ENCODE data around the gene GPC6.

Gene GPC6

DNA sequence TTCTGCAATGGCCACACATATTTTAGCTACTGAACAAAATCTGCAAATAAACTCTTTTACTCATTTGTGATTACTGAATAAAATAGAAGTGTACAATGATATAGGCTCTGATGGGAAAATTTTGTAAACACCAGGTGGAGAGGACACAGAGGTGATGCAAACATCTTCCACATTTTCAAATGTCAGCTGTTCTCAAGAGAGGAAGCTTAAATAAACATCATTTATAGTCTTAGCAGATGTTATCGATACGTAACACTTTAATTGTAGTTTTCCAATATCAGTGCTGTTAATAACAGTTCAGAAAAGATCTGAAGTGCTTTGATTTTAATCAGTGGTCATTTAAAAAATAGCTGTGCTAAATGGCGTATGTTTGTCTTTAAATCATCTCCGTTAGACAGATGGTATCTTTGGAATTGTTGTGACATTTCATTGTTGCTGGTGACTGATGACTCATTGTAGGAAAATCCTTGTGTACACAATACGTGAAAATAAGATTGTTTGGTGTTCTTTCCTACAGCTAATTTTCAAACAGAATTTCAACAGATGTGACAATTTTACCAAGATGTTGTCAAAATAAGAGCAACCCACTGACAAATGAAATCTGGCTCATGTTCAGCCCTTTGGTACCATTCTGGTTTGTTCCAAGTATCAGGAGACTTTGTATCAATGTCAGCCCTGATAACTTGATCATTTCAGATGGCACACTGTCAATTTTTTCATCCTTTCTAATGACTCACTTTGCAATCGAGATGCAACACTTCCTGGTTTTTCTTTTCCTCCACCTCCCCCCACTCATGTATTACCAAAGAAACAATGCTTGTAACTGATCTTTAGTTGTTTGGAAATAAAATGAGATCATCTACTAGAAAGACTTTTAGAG lies 736.9 kb downstream of the GPC6 start:
- TF ChIP-seq GATA3 (IDR thresholded peaks at IDR 0.05; ENCODE audit: low read depth, low read length) (no peak), GATA2 (IDR thresholded peaks at IDR 0.05; ENCODE audit: low read depth, low read length) (no peak)

DNA sequence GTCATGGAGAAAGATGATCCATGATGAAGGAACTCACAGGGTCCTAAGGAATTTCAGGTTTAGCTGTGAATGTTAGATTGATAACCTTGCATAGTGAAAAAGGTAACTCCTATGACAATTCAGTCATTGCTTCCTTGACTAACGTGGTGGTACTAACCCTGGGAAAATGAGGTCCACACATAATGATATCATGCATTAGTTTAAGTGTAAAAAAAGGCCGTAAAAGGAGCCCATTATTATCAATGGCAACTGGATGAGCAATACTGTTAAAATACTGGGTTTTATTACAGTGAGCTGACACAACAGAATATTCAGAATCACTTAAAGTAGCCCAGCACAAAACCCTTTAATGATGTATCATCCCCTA lies 737.5 kb downstream of the GPC6 start:
- TF ChIP-seq GATA3 (IDR thresholded peaks at IDR 0.05; ENCODE audit: low read depth, low read length) (no peak), GATA2 (IDR thresholded peaks at IDR 0.05; ENCODE audit: low read depth, low read length) (no peak)

DNA sequence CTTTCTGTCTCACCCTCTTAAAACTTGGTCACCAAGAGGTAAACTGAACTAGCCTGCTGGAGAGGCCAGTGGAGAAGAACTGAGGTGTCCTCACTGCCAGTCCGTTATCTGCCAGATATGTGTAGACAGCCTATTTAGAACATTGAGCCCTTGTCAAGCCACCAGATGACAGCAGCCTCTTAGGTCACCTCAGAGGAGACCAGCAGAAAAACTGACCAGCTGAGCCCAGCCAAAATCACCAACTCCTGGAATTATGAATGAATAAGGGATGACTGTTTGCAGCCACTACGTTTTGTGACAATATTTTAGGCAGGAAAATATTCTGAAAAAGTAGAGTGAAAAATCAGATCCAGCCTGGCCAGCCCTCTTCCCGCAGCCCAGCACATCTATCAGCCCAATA lies 739.0 kb downstream of the GPC6 start:
- TF ChIP-seq GATA3 (IDR thresholded peaks at IDR 0.05; ENCODE audit: low read depth, low read length) = no peak
- TF ChIP-seq GATA2 (IDR thresholded peaks at IDR 0.05; ENCODE audit: low read depth, low read length) = no peak

DNA sequence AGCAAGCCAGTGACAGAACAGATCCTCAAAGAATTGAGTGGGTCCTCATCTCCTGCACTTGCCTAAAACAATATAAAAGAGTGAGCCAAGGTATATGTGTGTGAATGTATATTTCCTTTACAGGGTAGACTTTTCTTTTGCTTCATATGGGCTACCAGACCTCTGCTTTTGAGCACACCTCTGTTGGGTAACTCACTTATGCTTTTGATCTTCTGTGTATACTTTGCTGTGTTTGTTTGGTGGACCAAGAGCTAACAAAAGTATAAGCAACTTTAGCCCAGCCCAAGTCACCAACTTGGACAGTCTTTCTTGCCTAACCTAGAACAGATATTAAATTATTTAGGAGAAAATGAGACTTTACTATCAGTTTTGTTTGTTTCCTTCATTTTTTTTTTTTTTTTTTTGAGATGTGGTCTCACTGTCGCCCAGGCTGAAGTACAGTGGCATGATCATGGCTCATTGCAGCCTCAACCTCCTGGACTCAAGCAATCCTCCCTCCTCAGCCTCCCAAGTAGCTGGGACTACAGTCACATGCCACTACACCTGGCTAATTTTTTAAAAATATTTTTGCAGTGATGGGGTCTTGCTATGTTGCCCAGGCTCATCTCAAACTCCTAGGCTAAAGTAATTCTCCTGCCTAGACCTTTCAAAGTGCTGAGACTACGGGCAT lies 739.8 kb downstream of the GPC6 start:
- no peak for TF ChIP-seq GATA2 (IDR thresholded peaks at IDR 0.05; ENCODE audit: low read depth, low read length)
- no peak for TF ChIP-seq GATA3 (IDR thresholded peaks at IDR 0.05; ENCODE audit: low read depth, low read length)

DNA sequence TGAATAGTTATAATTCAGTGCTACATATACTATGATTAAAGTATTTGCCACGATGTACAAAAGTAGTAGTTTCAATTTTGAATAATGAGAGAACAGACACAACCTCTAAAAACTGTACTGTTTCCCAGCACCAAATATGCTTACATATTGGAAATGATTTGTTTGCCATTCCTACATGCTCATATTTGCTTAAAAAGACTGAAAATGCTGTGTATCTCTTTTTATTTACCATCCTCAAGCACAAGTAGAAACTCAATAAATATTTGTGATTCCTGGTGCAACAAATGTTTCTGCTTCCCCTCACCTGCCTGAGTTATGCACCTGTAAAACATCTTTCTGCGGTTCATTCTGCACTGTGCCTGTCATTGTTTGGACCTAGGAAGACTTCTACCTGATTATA lies 740.7 kb downstream of the GPC6 start:
- no peak for TF ChIP-seq GATA2 (IDR thresholded peaks at IDR 0.05; ENCODE audit: low read depth, low read length)

DNA sequence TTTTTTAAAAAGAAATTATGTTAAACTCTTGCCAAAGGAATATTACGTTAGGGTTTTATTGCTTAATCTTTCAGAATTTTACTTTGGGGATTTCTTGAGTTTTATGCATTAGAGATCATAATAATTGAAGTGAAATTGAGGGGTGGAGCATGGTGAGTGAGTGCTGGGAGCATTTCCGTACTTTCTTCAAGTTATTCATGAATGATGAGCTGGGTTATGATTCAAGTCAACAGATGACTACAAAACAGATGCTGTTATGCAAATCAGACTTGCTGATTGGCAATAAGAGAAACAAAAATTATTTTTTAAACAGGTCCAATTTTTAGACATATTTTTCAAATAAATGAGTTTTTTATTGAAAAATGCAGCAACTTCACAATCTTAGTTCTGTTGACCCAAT lies 748.6 kb downstream of the GPC6 start:
- TF ChIP-seq GATA2 (IDR thresholded peaks at IDR 0.05; ENCODE audit: low read depth, low read length) (no peak), GATA3 (IDR thresholded peaks at IDR 0.05; ENCODE audit: low read depth, low read length) (no peak)

DNA sequence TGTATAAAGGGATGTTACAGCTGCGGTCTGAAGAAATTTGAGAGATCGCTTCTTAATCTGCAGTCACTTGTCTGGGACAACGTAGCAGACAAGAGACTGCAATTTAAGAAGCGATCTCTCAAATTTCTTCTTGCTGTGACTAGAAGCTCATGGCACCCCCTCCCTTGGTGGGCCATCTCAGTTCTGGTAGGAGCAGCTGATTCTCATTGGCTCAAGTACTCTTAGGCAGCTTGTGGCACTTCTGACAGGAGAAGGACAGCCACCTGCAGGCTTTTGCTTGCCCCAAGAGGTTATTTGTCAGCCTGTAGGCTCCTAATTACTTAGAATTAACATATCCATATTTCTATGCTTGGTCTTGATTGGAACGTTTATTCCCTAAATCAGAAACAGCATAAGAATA lies 749.9 kb downstream of the GPC6 start:
- TF ChIP-seq GATA2 (IDR thresholded peaks at IDR 0.05; ENCODE audit: low read depth, low read length) = no peak
- no peak for TF ChIP-seq GATA3 (IDR thresholded peaks at IDR 0.05; ENCODE audit: low read depth, low read length)

DNA sequence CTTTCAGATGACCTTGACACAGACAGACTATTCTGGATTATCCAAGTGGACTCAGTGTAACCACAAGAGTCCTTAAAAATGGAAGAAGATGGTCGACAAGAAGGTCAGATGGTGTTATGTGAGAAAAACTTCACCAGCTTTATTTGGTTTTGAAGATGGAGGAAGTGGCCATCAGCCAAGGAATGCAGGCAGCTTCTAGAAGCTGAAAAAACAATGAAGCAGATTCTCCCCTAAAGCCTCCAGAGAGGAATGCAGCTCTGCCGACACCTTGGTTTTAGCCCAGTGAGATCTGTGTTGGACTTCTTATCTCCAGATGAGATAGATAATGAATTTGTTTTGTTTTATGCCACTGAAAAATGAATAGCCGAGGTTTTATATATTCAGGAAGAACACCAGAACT lies 751.4 kb downstream of the GPC6 start:
- TF ChIP-seq GATA2 (IDR thresholded peaks at IDR 0.05; ENCODE audit: low read depth, low read length) (no peak), GATA3 (IDR thresholded peaks at IDR 0.05; ENCODE audit: low read depth, low read length) (no peak)

DNA sequence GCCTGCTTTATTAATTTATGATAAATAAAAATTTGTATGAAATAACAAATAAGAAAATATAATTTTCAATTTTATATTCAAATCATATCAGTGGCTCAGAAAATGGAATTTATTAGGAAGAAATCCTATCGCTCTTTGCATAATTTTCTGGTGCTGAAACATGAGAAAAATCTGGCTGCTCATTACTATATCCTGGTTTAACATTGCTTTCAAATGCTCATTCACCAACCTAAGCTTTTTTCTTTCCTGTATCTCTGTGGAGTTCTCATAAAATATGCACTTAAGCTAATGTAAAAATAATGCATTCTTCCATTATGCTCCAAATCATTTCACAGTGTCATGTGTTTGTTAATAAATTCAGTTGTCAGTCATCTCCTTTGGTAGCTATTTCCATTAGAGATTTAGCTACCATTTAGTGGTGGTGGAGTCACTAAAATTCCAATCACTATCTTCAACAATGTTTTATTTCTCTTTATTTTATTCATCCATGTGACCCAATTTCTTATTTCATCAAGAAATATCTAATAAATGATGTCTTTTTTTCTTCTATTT lies 754.9 kb downstream of the GPC6 start:
- TF ChIP-seq GATA3 (IDR thresholded peaks at IDR 0.05; ENCODE audit: low read depth, low read length) (no peak), GATA2 (IDR thresholded peaks at IDR 0.05; ENCODE audit: low read depth, low read length) (no peak)

DNA sequence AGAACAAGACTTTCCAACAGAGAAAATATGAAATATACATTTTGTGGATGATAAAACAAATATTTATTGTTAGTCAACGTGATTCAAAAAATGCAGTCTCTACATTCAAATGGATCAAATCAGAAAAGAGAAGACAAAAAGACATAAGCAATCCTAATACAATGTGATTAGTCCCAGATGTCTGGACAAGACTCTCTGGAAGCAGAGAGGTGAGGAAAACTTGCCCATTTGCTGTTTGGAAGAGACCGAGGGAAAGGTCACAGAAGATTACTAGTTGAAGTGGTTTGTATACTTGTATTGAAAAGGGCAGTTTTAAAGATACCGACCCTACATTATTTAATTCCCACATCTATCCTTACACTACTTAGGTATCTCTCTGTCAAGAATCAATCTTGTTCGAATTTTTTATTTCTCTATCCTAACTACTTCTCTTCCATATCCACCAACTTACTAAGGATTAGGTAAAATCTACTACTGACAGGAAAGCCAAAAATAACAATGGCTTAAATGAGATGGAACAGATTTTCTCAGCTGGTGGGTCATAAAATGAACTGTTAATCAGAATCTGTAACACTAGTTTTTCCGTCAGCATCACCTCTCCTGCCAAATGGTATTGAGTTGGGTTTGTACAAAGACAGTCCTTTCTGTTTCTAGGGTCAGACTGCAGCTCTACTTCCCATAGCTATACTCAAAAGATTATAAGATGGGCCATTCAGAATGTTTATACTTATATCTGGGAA lies 755.7 kb downstream of the GPC6 start:
- TF ChIP-seq GATA2 (IDR thresholded peaks at IDR 0.05; ENCODE audit: low read depth, low read length) (no peak), GATA3 (IDR thresholded peaks at IDR 0.05; ENCODE audit: low read depth, low read length) (no peak)

DNA sequence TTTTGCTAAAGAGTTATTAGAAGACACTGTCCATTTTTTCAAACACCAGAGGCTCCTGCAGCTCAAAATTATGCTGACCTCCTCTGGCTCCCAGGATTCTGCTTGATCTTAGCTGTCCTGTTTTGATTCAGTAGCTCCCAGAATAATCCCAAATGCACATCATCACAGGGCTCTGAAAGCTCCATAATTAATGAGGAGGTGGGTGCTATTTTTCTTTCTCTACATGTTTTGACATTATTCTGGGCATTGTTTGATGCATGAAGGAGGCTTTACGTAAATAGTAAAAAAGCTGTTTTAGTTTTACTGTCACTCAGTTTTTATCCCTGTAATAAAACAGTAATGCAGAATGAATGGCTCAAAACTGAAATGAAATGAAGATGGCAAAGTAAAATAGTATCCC lies 757.4 kb downstream of the GPC6 start:
- no peak for TF ChIP-seq GATA3 (IDR thresholded peaks at IDR 0.05; ENCODE audit: low read depth, low read length)

DNA sequence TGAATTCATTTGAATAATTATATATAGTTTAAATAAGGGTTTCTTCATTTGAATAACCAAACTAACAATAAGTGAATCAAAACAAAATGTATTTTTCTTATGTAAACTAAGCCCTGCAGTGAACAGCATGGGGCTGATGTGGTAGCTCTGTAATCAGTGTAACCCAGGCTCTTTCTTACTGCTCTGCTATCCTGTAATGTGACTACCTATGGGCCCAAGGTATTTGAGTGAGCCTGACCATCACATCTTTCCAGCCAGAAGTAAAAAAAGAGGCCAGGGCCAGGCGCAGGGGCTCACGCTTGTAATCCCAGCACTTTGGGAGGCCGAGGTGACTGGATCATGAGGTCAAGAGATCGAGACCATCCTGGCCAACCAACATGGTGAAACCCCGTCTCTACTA lies 758.3 kb downstream of the GPC6 start:
- TF ChIP-seq GATA2 (IDR thresholded peaks at IDR 0.05; ENCODE audit: low read depth, low read length) (no peak), GATA3 (IDR thresholded peaks at IDR 0.05; ENCODE audit: low read depth, low read length) (no peak)

DNA sequence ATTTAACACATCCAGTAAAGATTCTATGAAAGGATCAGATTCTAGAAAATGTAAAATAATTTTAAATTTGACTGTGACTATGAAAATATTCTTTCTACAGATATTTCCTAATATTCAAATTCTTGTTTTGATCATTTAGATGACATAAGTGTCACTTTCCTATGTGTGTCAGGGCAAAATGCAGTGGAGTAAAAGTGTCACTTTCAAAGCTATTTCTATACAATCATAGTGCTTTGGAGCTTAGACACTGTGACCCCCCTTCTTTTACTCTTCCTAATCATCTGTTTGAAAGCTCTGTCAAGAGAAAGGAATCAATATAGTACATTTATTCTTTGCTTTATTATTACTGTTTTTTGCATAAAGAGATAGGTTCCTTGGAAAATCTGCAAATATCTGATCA lies 760.9 kb downstream of the GPC6 start:
- TF ChIP-seq GATA2 (IDR thresholded peaks at IDR 0.05; ENCODE audit: low read depth, low read length) = no peak

DNA sequence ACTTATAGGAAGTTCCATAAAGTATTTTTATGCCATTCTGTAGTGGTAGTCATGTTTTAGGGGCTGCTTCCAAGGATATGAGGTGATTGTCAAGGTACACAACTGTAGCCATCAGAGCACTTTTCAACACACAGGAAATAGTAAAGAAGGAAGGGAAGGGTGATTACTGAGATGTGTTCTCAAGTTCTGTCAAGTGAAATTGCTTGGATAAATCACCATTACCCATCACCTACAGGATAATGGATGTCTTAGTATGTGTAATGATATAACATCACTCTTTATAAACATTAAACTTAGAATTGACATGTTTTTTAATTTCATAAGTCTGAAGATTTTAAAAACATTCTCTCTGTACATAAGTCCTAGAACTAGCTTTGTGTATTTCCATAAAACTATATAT lies 765.0 kb downstream of the GPC6 start:
- TF ChIP-seq GATA3 (IDR thresholded peaks at IDR 0.05; ENCODE audit: low read depth, low read length) = no peak
- TF ChIP-seq GATA2 (IDR thresholded peaks at IDR 0.05; ENCODE audit: low read depth, low read length) = no peak

Measured in SH-SY5Y (cell line).